Osteoblast (primary cell): ENCODE data around the gene MACROD2. TPM values are rescaled to one million over a fixed set of nuclear protein-coding genes. Genes with fewer than 3 reads are reported as not detected.
"Not testable (repeated sequence)": the region's sequence is repeated elsewhere in the genome, so short reads cannot be mapped to it uniquely, and the experiment has no call there.

Experiments
- DNase-seq: peaks from one replicate; pipeline ENCODE4 v3.0.0; 2011; ENCODE audit warnings: low spot score, mixed read lengths; ENCODE audit not compliant: insufficient read length; ENCODE audit errors: missing footprints
- H2AFZ ChIP-seq: 2 replicates; pipeline ENCODE4 v1.6.0; 2011; ENCODE audit warnings: mild to moderate bottlenecking, low read length
- H3K27ac ChIP-seq: 2 replicates; pipeline ENCODE4 v1.5.1; 2011; ENCODE audit warnings: mild to moderate bottlenecking, low read depth, low read length, moderate library complexity
- H3K27me3 ChIP-seq: 2 replicates; pipeline ENCODE4 v1.6.0; 2012; ENCODE audit warnings: mild to moderate bottlenecking, control low read depth, inconsistent platforms, low read length, moderate library complexity; ENCODE audit not compliant: insufficient read depth
- H3K36me3 ChIP-seq: 2 replicates; pipeline ENCODE4 v1.5.1; 2011; ENCODE audit warnings: mild to moderate bottlenecking, low read length, control low read depth, moderate library complexity; ENCODE audit not compliant: insufficient read depth
- H3K4me1 ChIP-seq: 2 replicates; pipeline ENCODE4 v1.5.1; 2011; ENCODE audit warnings: mild to moderate bottlenecking, low read length, control low read depth, moderate library complexity; ENCODE audit not compliant: insufficient read depth
- H3K4me2 ChIP-seq: 2 replicates; pipeline ENCODE4 v1.6.0; 2011; ENCODE audit warnings: mild to moderate bottlenecking, low read length; ENCODE audit not compliant: insufficient read depth
- H3K4me3 ChIP-seq: fragments of 200-600 bp; sonication (generic); 3 replicates; pipeline ENCODE4 v1.5.1; 2012; ENCODE audit warnings: mild to moderate bottlenecking, low read length, inconsistent platforms; ENCODE audit not compliant: insufficient read depth
- H3K79me2 ChIP-seq: 2 replicates; pipeline ENCODE4 v1.6.0; 2012; ENCODE audit warnings: mild to moderate bottlenecking, low read length, control low read depth, inconsistent platforms; ENCODE audit not compliant: insufficient read depth
- H3K9me3 ChIP-seq: 2 replicates; pipeline ENCODE4 v1.5.1; 2011; ENCODE audit warnings: low read depth, low read length, control low read depth
- H4K20me1 ChIP-seq: 2 replicates; pipeline ENCODE4 v1.6.0; 2012; ENCODE audit warnings: mild to moderate bottlenecking, low read length, control low read depth; ENCODE audit not compliant: insufficient read depth
- total RNA-seq: library from RNA; depleted of rRNA; stranded (reverse); fragments of >200 nt; gene quantifications from 2 replicates; pipeline ENCODE4 v1.2.3, GENCODE V29; 2012
- TF ChIP-seq, protein P1 (sequence below): IDR thresholded peaks from 2 replicates; pipeline ENCODE4 v1.5.1; 2011; ENCODE audit warnings: mild to moderate bottlenecking, low read depth, low read length, moderate library complexity; ENCODE audit errors: extremely low read depth

MACROD2 gene
- total RNA-seq, 1 donor, result 4.0 TPM

DNA sequence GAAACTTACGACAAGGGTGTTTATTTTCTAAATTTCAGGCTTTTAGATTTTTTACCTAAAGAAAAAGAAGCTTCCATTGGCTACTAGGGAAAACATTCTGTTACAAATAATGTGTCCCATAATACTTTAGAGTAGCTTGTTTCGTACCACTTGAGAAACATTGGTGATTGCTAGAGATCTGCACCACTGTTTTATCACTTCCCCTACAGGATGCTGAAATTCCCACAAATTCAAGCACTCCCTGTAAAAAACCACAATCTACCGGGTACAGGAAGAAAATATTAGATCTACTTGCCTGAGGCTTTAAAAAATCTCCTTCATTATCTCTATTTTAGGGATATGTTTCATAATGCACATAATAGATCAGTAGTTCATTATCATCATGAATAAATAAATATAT lies 34.8 kb upstream of the MACROD2 start:
- no peaks in the 10 kb centered on the region for H3K27me3 ChIP-seq
- H3K4me2 ChIP-seq, result no peak overlapping the region
- H4K20me1 ChIP-seq, result no peaks in the 10 kb centered on the region
- no peaks in the 10 kb centered on the region for H3K4me1 ChIP-seq
- no peak overlapping the region for H3K4me3 ChIP-seq
- no peak for DNase-seq
- no peaks in the 10 kb centered on the region for H3K9me3 ChIP-seq
- no peak overlapping the region for H3K27ac ChIP-seq
- TF ChIP-seq, protein P1, sequence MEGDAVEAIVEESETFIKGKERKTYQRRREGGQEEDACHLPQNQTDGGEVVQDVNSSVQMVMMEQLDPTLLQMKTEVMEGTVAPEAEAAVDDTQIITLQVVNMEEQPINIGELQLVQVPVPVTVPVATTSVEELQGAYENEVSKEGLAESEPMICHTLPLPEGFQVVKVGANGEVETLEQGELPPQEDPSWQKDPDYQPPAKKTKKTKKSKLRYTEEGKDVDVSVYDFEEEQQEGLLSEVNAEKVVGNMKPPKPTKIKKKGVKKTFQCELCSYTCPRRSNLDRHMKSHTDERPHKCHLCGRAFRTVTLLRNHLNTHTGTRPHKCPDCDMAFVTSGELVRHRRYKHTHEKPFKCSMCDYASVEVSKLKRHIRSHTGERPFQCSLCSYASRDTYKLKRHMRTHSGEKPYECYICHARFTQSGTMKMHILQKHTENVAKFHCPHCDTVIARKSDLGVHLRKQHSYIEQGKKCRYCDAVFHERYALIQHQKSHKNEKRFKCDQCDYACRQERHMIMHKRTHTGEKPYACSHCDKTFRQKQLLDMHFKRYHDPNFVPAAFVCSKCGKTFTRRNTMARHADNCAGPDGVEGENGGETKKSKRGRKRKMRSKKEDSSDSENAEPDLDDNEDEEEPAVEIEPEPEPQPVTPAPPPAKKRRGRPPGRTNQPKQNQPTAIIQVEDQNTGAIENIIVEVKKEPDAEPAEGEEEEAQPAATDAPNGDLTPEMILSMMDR, result no peak
- H3K79me2 ChIP-seq, result no peaks in the 10 kb centered on the region
- no peak overlapping the region for H2AFZ ChIP-seq
- no peaks in the 10 kb centered on the region for H3K36me3 ChIP-seq

DNA sequence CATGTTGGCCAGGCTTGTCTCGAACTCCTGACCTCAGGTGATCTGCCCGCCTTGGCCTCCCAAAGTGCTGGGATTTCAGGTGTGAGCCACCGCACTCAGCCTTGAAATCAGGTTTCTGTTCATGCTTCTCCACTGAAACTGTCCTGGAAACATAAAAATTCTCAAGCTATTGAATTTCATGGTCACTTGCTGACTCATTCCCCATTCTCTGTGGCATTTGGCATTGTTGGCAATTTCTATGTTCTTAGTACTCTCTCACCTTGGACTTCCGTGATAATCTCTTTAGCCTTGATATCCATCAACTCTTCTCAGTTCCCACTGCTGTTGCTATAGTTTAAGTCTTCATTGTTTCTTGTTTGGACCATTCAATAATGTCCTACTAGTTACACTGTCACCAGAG lies 11.1 kb upstream of the MACROD2 start:
- TF ChIP-seq, protein P1, result no peak

DNA sequence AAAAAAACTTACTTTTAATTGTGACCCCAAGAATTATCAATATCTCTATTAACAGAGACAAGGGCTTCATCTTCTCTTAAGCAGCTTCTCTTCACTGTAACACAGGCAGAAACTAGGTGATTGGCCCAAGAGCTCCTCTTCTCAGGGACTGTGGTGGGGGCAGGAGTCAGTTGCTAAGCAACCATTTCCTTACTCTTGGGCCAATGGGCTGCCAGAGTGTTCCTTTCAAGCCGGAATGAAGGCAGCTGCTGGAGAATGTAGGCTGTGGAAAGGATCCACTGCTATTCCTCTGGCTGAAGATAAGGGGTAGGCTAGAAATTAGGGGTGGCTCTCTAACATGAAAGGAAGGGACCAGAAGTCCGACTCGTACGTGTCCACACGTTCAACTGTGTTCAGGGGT lies 4.9 kb upstream of the MACROD2 start, which contains the start of gene SEL1L2:
Gene SEL1L2, minus strand, starts transcription at position 150 of the 400 bp plus-strand sequence. Its CDS starts 80 bp downstream, at position 70.
- H2AFZ ChIP-seq, result no peak within 1 kb of the TSS
- H3K36me3 ChIP-seq, result no peaks in the 10 kb centered on the region
- no peaks in the 10 kb centered on the region for H3K9me3 ChIP-seq
- H3K27ac ChIP-seq, result no peak within 1 kb of the TSS
- no peak within 1 kb of the TSS for H3K4me2 ChIP-seq
- H3K4me1 ChIP-seq, result no peaks in the 10 kb centered on the region
- no peak within 1 kb of the TSS for H3K4me3 ChIP-seq
- no peaks in the 10 kb centered on the region for H4K20me1 ChIP-seq
- TF ChIP-seq, protein P1, result no peak
- no peak for DNase-seq
- no peaks in the 10 kb centered on the region for H3K79me2 ChIP-seq
- H3K27me3 ChIP-seq, result no peaks in the 10 kb centered on the region

More for the DNA sequence above, 11.1 kb upstream of the MACROD2 start:
- H2AFZ ChIP-seq, result no peak overlapping the region
- no peaks in the 10 kb centered on the region for H3K79me2 ChIP-seq
- H3K27ac ChIP-seq, result no peak overlapping the region
- no peaks in the 10 kb centered on the region for H3K4me1 ChIP-seq
- DNase-seq, result no peak
- H3K4me3 ChIP-seq, result no peak overlapping the region
- no peaks in the 10 kb centered on the region for H3K9me3 ChIP-seq
- H3K27me3 ChIP-seq, result no peaks in the 10 kb centered on the region
- H4K20me1 ChIP-seq, result no peaks in the 10 kb centered on the region
- H3K4me2 ChIP-seq, result no peak overlapping the region
- no peaks in the 10 kb centered on the region for H3K36me3 ChIP-seq

- Histone ChIP-seq H3K4me2 (no peak overlapping the region), H3K9me3 (no peaks in the 10 kb centered on the region), H3K4me3 (no peak overlapping the region), H3K27ac (no peak overlapping the region), H4K20me1 (no peaks in the 10 kb centered on the region), H3K27me3 (no peaks in the 10 kb centered on the region), H2AFZ (no peak overlapping the region), H3K79me2 (no peaks in the 10 kb centered on the region), H3K4me1 (no peaks in the 10 kb centered on the region), H3K36me3 (no peaks in the 10 kb centered on the region)
- TF ChIP-seq, protein P1, result no peak
- no peak for DNase-seq
Observed at GRCh38 chr20:13991311-13991710, 4.0 kb upstream of the MACROD2 start.

DNA sequence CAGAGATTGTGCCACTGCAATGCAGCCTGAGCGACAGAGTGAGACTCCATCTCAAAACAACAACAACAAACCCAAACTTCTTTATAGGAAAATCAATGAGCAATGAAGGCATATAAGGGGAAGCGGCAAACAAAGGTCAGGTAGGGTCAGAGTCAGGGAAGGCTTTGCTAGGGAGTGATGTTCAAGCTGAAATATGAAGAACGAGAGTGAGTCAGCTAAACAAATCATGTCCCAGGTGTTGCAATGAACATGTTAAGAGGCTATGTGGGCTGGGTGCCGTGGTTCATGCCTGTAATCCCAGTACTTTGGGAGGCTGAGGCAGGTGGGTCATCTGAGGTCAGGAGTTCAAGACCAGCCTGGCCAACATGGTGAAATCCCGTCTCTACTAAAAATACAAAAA lies 3.4 kb upstream of the MACROD2 start:
- not testable (repeated sequence) for H3K4me2 ChIP-seq, H3K36me3 ChIP-seq, H3K4me1 ChIP-seq, H3K79me2 ChIP-seq, H3K4me3 ChIP-seq, H2AFZ ChIP-seq, H3K27me3 ChIP-seq, H3K27ac ChIP-seq, H4K20me1 ChIP-seq, H3K9me3 ChIP-seq
- DNase-seq, result peak; percentile 52
